Retinal pigment epithelial cell (primary cell): ENCODE data around the gene MPC2.

ENCODE experiments used
- DNase-seq: peaks from one replicate; pipeline ENCODE4 v3.0.0-alpha.2; 2010; ENCODE audit warnings: low read depth
- H3K4me3 ChIP-seq: 2 replicates; pipeline ENCODE4 v1.5.1; 2011; ENCODE audit warnings: mild to moderate bottlenecking, low read length, control low read depth, moderate library complexity
- CTCF ChIP-seq: conservative IDR thresholded peaks from 2 replicates; pipeline ENCODE4 v1.5.1; 2011; ENCODE audit warnings: low read depth, low read length, control low read depth, inconsistent platforms

The MPC2 gene

DNA sequence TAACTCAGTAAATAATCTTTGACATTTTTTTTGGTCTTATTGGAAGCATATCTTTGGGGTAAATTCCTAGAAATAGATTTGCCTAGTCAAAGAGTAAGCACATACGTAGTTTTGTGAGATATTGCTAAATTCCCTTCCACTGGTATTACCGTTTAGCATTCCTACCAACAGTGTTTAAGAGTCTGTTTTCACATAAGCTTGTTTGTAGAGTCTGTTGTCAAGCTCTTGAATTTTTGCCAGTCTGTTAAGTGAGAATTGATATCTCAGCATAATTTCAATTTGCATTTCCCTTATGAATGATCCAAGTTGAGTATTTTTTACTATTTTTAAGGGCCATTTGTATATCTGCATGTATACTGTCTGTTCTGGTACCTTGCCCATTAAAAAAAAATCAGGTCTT lies 37.0 kb upstream of the MPC2 start:
- DNase-seq = no peak
- TF ChIP-seq CTCF = no peak

DNA sequence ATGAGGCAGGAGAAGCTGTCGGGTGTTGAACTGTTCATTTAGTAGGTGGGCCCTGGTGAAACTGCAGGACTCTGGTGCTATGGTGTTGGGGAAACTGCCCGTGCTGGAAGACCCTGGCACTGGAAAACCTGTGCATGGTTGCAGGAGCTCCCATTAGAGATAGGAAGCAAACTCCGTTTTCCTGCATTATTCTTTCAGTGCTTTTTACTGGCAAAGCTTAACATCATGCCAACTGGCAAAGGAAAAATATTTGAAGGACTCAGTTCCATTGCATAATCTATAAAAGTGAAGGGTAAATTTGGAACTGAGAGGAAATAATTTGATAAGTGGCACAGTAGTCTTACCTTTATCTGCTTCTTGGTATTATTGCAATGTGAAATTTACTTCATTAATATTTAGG lies 31.7 kb upstream of the MPC2 start:
- no peak for TF ChIP-seq CTCF
- no peak overlapping the region for H3K4me3 ChIP-seq
- DNase-seq = no peak

More for the DNA sequence above, 37.0 kb upstream of the MPC2 start:
- H3K4me3 ChIP-seq = no peak overlapping the region

DNA sequence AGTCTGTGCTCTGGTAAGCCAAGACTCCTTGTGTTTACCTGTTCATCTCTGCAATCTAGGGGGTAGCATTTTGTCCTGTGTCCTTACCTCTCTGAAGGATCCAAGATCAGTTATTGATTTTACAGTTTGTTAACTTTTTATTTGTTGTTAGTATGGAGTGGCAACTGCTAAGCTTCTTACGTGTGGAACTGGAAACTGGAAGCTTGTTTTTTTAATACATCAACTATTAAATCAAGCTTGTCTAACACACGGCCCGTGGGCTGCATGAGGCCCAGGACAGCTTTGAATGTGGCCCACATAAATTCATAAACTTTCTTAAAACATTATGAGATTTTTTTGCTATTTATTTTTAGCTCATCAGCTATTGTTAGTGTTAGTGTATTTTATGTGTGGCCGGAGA lies 29.2 kb upstream of the MPC2 start:
- no peak for TF ChIP-seq CTCF
- no peak overlapping the region for H3K4me3 ChIP-seq

DNA sequence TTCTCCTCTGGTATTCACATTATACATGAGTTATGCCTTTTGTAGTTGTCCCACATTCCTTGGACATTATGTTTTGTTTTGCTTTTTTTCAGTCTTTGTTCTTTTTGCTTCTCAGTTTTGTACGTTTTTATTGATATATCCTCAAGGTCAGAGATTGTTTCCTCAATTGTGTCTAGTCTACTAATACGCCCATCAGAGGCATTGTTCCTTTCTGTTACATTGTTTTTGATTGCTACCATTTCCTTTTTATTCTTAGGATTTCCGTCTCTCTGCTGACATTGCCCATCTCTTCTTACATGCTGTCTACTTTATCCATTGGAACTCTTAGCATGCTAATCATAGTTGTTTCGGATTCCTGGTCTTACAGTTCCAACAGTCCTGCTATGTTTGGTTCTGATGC lies 27.8 kb upstream of the MPC2 start:
- DNase-seq = no peak
- TF ChIP-seq CTCF = no peak
- no peak overlapping the region for H3K4me3 ChIP-seq

More for the DNA sequence above, 29.2 kb upstream of the MPC2 start:
- no peak for DNase-seq

DNA sequence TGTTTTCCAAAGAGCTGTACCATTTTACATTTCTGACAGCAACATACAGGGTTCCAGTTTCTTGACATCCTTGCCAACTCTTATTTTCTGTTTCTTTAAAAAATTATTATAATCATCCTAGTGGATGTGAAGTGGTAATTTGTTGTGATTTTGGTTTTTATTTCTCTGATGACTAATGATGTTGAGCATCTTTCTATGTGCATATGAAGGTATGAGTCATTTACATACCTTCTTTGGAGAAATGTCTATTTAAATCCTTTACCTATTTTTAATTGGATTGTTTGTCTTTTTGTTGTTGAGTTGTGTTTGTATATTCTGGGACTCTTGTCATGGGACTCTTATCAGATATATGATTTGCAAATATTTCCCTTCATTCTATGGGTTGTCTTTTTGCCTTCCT lies 20.8 kb upstream of the MPC2 start:
- no peak for DNase-seq
- no peak overlapping the region for H3K4me3 ChIP-seq
- no peak for TF ChIP-seq CTCF

DNA sequence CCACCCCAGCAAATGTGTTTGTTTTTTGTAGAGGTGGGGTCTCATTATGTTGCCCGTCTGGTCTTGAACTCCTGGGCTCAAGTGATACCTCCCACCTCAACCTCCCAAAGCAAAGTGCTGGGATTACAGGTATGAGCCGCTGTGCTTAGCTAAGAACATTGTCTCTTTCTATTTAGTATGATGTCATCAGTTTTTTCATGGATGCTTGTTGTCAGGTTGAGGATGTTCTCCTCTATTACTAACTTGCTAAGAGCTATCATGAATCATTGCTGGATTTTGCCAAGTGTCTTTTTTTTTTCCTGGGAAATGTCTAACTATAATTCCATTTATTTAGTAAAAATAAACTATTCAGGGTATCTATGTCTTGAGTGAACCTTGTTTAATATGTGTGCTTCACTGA lies 19.0 kb upstream of the MPC2 start:
- no peak for TF ChIP-seq CTCF
- no peak overlapping the region for H3K4me3 ChIP-seq
- DNase-seq = no peak

- TF ChIP-seq CTCF = no peak
- no peak for DNase-seq
- no peak overlapping the region for H3K4me3 ChIP-seq
These were observed 13.7 kb upstream of the MPC2 start for GRCh38 chr1:167950569-167950968.
